ENCODE data around the gene ZNF132. TPM values are rescaled to one million over a fixed set of nuclear protein-coding genes. Genes with fewer than 3 reads are reported as not detected.

ZNF132 gene
- total and polyA plus RNA-seq, 9 of the 15 experiments (the other 6 are each of a cell fraction or from before 2014, with no cell fraction given), result 0.03 to 0.42 (median 0.10) TPM; not detected in 5

- TF ChIP-seq RREB1 (CRISPR knock-in tag; IDR thresholded peaks at IDR 0.05) (no peak), ZNF224 (CRISPR knock-in tag; IDR thresholded peaks at IDR 0.05) (no peak), ZBTB8A (IDR thresholded peaks at IDR 0.05; ENCODE audit: partially characterized antibody) (no peak), UBTF (IDR thresholded peaks at IDR 0.05; ENCODE audit: borderline replicate concordance in 1 of 2, low read depth in 2 of 2, low read length in 2 of 2) (no peak), ZBTB1 (CRISPR knock-in tag; IDR thresholded peaks at IDR 0.05; ENCODE audit: borderline replicate concordance, low read depth) (no peak), GMEB1 (CRISPR knock-in tag; IDR thresholded peaks at IDR 0.05) (peak; percentile 85), HBP1 (CRISPR knock-in tag; IDR thresholded peaks at IDR 0.05) (no peak), CBX5 (IDR thresholded peaks at IDR 0.05; ENCODE audit: borderline replicate concordance, low read depth) (no peak), HOMEZ (CRISPR knock-in tag; IDR thresholded peaks at IDR 0.05) (0 out of 2 replicates have a peak, but pooled peaks have one; percentile 58)
Observed at GRCh38 chr19:58400916-58401839, 38.8 kb downstream of the ZNF132 start (continued).

Measured in K562 (cell line).